ENCODE measurements around the gene RAPGEF6.

Gene RAPGEF6

DNA sequence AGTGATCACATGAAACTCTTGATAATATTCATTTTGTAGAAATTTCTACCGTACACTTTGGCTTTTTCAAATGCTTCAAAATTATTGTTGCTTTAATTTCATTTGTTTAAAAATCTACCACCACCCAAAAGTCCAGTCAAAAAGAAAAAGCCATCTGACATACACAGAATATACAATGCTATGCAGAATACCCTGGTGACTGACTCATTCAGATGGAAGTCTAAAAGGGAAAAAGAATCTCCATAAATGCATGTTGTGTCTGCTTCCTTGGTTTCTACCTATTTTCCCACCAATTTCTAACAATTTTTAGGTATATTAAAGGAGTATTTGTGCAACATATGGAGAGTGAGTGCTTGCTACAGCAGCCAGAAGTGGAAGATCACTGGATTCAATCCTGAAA lies 9.3 kb upstream of the RAPGEF6 start:
- no peak overlapping the region for H3K27ac ChIP-seq (ENCODE audit: low read length)
- peaks cover 13% of the 10 kb centered on the region for H3K4me1 ChIP-seq (ENCODE audit: low read length)
- H3K79me2 ChIP-seq (ENCODE audit: low read length) = no peaks in the 10 kb centered on the region
- no peaks in the 10 kb centered on the region for H3K27me3 ChIP-seq (ENCODE audit: low read depth, low read length)
- no peak overlapping the region for H2AFZ ChIP-seq (ENCODE audit: low read depth, low read length)
- H4K20me1 ChIP-seq (ENCODE audit: insufficient read depth, low read length) = no peaks in the 10 kb centered on the region
- TF ChIP-seq EZH2phosphoT487 (IDR thresholded peaks at IDR 0.05; ENCODE audit: low read depth) = no peak
- TF ChIP-seq, protein P1, sequence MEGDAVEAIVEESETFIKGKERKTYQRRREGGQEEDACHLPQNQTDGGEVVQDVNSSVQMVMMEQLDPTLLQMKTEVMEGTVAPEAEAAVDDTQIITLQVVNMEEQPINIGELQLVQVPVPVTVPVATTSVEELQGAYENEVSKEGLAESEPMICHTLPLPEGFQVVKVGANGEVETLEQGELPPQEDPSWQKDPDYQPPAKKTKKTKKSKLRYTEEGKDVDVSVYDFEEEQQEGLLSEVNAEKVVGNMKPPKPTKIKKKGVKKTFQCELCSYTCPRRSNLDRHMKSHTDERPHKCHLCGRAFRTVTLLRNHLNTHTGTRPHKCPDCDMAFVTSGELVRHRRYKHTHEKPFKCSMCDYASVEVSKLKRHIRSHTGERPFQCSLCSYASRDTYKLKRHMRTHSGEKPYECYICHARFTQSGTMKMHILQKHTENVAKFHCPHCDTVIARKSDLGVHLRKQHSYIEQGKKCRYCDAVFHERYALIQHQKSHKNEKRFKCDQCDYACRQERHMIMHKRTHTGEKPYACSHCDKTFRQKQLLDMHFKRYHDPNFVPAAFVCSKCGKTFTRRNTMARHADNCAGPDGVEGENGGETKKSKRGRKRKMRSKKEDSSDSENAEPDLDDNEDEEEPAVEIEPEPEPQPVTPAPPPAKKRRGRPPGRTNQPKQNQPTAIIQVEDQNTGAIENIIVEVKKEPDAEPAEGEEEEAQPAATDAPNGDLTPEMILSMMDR (IDR thresholded peaks at IDR 0.05; ENCODE audit: low read depth, low read length) = no peak
- no peaks in the 10 kb centered on the region for H3K36me3 ChIP-seq (replicated peaks; ENCODE audit: low read depth, low read length)
- no peaks in the 10 kb centered on the region for H3K9me3 ChIP-seq (ENCODE audit: insufficient read depth, low read length)
- H3K4me3 ChIP-seq (ENCODE audit: low read length) = no peak overlapping the region
- H3K4me2 ChIP-seq (ENCODE audit: low read length) = no peak overlapping the region
- H3K9ac ChIP-seq (ENCODE audit: low read length) = no peak overlapping the region

DNA sequence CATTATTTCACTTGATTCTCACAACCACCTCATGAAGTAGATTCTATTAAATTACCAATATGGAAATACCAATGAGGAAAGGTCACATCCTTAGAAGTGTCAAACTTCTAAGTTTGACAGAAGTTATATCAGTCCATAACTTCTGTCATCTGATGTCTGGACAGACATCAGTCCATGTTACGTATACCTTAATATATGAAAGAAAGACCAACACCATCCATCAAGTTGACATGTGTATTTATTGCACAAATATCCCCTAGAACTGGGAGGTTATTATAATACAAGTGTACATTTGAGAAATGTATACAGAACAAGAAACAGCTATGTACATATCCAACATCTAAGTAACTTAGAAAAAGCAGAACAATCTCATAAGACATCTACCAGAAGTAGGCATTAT lies 6.5 kb upstream of the RAPGEF6 start:
- Histone ChIP-seq H3K79me2 (ENCODE audit: low read length) (no peaks in the 10 kb centered on the region), H3K9me3 (ENCODE audit: insufficient read depth, low read length) (no peaks in the 10 kb centered on the region), H3K4me2 (ENCODE audit: low read length) (no peak overlapping the region)

DNA sequence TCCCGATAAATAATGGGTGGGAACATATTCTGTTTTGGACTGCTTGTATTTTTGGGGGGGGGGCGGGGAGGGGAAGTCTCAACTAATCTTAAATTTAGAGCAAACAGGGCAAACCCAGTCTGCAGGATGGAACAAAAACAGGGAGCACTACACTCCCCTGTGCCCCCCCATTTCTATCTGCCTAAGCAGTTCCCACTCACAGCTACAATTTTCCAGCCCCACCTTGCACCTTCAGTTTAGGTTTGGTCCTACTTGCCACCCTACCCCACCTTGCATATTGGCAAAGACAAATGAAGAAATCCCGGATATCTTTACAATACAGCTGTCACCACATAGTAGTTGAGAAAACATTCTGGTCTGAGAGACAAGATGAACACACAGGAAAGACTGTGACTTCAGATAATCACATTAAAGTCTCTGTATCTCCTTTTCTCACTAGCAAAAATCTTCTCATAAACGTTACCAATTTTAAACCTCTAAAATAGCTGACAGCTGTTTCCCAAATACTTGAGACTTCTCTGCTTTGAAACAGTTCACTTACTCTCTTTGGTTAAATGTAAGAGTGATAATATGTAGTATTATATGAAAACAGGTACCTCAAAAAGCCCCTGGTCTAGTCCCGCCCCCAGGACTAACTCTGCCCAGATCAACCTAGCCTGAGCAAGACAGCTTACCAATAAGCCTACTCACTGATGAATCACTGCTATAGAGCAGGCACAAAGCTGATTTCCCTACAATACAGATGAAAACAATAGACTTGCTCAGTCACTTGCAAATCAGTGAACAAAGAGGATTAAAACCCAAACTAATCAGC lies 5.2 kb upstream of the RAPGEF6 start:
- Histone ChIP-seq H3K4me2 (ENCODE audit: low read length) (no peak overlapping the region), H3K4me3 (ENCODE audit: low read length) (no peak overlapping the region), H3K9ac (ENCODE audit: low read length) (no peak overlapping the region), H2AFZ (ENCODE audit: low read depth, low read length) (no peak overlapping the region), H4K20me1 (ENCODE audit: insufficient read depth, low read length) (no peaks in the 10 kb centered on the region), H3K27me3 (ENCODE audit: low read depth, low read length) (no peaks in the 10 kb centered on the region), H3K36me3 (replicated peaks; ENCODE audit: low read depth, low read length) (no peaks in the 10 kb centered on the region), H3K4me1 (ENCODE audit: low read length) (peaks cover 7% of the 10 kb centered on the region), H3K79me2 (ENCODE audit: low read length) (no peaks in the 10 kb centered on the region), H3K9me3 (ENCODE audit: insufficient read depth, low read length) (no peaks in the 10 kb centered on the region), H3K27ac (ENCODE audit: low read length) (no peak overlapping the region)
- no peak for TF ChIP-seq EZH2phosphoT487 (IDR thresholded peaks at IDR 0.05; ENCODE audit: low read depth)
- TF ChIP-seq, protein P1 (IDR thresholded peaks at IDR 0.05; ENCODE audit: low read depth, low read length) = no peak

More for the DNA sequence above, 6.5 kb upstream of the RAPGEF6 start:
- TF ChIP-seq, protein P1 (IDR thresholded peaks at IDR 0.05; ENCODE audit: low read depth, low read length) = no peak
- TF ChIP-seq EZH2phosphoT487 (IDR thresholded peaks at IDR 0.05; ENCODE audit: low read depth) = no peak
- H3K4me3 ChIP-seq (ENCODE audit: low read length) = no peak overlapping the region
- H3K4me1 ChIP-seq (ENCODE audit: low read length) = peaks cover 6% of the 10 kb centered on the region
- no peaks in the 10 kb centered on the region for H4K20me1 ChIP-seq (ENCODE audit: insufficient read depth, low read length)
- no peaks in the 10 kb centered on the region for H3K27me3 ChIP-seq (ENCODE audit: low read depth, low read length)
- H2AFZ ChIP-seq (ENCODE audit: low read depth, low read length) = no peak overlapping the region
- no peak overlapping the region for H3K27ac ChIP-seq (ENCODE audit: low read length)
- no peaks in the 10 kb centered on the region for H3K36me3 ChIP-seq (replicated peaks; ENCODE audit: low read depth, low read length)
- H3K9ac ChIP-seq (ENCODE audit: low read length) = no peak overlapping the region

GRCh38 chr5:131639148-131639547 lies 4.1 kb upstream of the RAPGEF6 start:
- Histone ChIP-seq H2AFZ (ENCODE audit: low read depth, low read length) (no peak overlapping the region), H4K20me1 (ENCODE audit: insufficient read depth, low read length) (no peaks in the 10 kb centered on the region), H3K79me2 (ENCODE audit: low read length) (peaks cover 9% of the 10 kb centered on the region), H3K9me3 (ENCODE audit: insufficient read depth, low read length) (no peaks in the 10 kb centered on the region), H3K4me2 (ENCODE audit: low read length) (no peak overlapping the region), H3K4me3 (ENCODE audit: low read length) (no peak overlapping the region), H3K27ac (ENCODE audit: low read length) (no peak overlapping the region), H3K27me3 (ENCODE audit: low read depth, low read length) (no peaks in the 10 kb centered on the region), H3K4me1 (ENCODE audit: low read length) (peaks cover 7% of the 10 kb centered on the region), H3K36me3 (replicated peaks; ENCODE audit: low read depth, low read length) (no peaks in the 10 kb centered on the region), H3K9ac (ENCODE audit: low read length) (no peak overlapping the region)
- TF ChIP-seq, protein P1 (IDR thresholded peaks at IDR 0.05; ENCODE audit: low read depth, low read length) = no peak
- TF ChIP-seq EZH2phosphoT487 (IDR thresholded peaks at IDR 0.05; ENCODE audit: low read depth) = no peak
